GM21390 (cell line): Measurements from ENCODE around the gene RCE1.

ENCODE experiments used
- ATAC-seq: cut with Tn5 transposase; IDR thresholded peaks from one replicate; pipeline ENCODE4 v1.9.1; 2021; ENCODE audit not compliant: unreplicated experiment

RCE1 gene

GRCh38 chr11:66868082-66868725 lies 25.0 kb downstream of the RCE1 start:
- ATAC-seq, result no peak

DNA sequence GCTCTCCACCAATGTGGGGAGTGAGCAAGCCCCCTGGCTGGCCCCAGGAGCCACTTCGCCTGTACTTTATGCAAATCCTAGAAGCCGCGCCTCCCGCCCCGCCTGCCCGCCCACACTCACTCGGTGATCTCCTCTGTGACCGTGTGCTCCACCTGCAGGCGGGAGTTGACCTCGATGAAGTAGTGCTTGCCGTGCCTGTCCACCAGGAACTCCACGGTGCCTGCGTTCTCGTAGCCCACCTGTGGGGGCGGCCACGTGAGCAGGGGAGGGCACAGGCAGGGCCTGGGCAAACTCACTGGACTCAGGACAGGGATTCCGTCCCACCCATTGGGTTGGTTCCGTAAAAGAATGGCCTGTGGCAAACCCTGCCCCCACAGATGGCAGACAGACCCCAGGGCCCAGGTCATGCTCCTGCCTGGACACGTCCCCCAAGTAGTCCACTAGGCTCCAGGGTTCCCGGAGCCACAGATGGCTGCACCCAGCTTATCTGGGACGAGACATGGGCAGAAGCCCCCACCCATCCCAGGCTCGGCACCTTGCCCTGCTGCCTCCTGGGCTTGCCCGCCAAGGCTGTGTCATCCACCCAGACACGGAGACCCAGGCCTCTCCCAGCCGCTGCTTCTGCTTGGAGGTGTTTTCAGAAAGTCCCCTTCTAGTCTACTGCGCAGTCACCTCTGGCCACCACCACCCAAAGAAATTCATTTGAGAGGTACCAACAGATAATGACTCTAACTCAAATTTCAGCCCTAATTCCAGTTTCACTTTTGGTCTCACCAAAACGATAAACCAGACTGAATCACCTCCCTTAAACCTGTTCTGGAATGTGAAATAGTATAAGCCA lies 25.7 kb downstream of the RCE1 start:
- ATAC-seq, result peak; percentile 74

DNA sequence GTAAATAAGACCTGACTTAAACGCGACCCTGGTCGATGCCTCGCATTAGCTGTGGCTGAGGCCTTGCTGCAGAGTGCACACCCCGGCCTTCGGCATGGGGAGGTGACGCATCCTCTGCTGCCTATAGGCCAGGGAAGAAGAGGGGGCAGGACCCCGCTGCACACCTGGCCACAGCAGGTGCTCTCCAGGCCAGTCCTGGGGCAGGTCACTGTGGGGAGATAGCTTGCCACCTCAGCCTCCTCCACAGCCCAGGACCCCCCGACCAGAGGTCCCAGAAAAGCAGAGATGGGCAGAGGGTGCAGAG lies 26.3 kb downstream of the RCE1 start:
- ATAC-seq, result no peak

- ATAC-seq, result no peak
These were observed 26.9 kb downstream of the RCE1 start for GRCh38 chr11:66870131-66870530.

DNA sequence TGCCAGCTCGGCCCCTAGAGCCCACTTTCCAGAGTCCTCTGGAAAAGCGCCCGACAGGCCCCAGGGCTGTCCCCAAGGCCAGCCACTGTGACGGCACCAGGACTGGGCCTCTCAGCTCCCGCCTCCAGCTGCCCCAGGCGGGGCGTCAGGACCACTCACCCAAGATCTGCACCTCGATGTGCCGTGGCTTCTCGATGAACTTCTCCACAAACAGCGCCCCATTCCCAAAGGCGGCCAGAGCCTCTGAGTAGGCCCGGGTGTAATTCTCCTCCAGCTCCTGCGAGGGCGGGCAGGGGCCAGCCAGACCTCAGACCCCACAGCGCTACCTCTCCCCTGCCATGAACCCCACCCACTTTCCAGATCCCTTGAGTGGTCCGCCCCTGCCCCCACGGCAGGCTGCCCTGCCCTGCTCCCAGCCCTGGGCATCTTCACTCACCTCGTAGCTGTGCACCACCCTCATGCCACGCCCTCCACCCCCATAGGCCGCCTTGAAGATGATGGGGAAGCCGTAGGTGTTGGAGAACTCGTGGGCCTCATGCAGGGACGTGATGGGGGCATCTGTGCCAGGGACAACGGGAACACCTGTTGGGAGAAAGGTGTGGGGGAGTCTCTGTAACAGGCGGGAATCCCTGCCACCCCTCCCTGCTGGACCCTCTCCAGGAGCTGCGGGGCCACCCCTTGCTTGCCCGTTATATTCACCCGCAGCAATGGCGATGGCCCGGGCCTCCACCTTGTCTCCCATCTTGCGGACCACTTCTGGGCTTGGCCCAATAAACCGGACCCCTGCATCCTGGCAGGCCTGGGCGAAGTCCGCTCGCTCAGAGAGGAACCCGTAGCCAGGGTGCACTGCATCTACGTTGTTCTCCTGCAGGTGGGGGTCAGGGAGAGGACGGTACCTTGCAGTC lies 27.6 kb downstream of the RCE1 start:
- ATAC-seq, result no peak

DNA sequence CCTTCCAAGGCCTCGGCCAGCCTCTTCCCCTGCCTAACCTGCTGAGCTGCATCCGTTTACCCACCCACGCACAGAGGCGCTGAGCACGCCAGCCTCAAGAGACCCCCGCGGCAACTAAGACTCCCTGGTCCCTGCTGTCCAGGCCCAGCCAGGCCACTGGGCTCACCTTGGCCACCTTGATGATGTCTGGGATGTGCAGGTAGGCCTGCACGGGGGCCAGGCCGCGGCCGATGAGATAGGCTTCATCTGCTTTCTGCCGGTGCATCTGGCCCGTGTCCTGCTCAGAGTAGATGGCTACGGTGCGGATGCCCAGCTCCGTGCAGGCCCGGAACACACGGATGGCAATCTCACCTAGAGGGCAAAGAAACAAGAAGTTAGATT lies 28.3 kb downstream of the RCE1 start:
- no peak for ATAC-seq

DNA sequence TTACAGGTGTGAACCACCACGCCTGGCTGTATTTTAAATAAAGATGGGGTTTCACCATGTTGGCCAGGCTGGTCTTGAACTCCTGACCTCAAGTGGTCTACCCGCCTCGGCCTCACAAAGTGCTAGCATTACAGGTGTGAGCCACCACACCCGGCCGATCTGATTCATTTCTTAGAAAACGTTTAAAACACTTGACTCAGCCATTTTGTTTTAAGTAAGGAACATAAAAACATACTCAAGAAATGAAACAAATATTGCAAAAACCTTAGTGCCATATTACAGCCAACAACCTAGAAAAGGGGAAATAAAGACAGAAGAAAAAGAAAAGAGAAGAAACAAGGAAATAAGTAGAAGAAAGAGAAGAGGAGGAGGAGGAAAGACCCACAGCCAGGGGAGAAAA lies 31.0 kb downstream of the RCE1 start:
- no peak for ATAC-seq

GRCh38 chr11:66875378-66875777 lies 32.1 kb downstream of the RCE1 start:
- ATAC-seq, result no peak

DNA sequence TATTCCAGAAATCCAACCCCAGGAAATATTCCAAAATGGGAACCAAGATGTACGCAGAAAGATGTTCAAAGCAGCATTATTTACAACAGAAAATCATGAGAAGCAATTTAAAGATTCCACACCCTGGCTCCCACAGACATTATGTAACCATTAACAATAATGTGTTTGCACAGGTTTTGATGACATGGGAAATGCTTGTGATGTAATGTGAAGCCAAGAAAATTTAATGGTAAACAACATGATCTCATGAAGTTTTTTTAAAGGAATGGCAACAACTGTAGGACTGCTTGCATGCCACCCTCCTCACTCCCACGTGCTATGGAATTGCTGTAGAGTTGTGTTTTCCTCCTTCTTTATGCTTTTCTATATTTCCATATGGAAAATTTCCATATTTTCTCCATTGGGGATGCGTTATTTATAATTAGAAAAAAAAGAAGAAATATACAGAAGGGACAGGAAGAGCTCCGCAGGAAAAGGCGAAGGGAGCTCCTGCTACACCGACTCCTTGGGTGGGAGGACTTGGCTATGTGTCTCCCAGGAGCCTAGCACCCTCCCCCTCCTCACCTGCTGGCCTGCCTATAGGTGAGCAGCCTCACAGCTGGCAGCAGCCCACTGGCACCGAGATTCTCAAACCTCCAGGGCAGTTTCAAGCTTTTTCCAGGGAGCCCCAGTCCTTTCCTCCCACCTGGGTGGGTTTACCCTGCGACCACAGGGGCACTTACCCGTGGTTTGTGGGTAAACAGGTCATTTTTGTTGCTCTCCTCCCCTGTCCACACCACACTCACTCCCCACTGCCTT lies 34.5 kb downstream of the RCE1 start:
- ATAC-seq, result no peak

DNA sequence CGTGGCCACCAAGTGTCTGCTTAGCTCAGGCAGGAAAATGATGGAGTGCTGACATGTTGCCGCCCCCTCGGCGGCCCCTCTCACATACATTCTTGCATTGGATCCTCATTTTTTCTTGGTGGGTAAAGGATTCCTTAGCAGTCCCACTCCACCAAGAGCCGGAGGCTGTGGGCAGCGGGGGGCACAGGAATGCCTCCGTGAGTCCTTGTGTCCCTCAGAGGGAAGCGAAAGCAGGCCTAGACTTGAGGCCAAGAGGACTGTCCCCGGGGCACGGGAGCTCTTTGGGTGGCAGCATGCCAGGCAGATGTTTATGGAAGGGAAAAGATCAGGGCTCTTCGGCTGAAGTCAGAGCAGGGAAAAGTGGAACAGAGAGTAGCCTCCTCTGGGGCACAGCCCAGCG lies 35.2 kb downstream of the RCE1 start:
- no peak for ATAC-seq

DNA sequence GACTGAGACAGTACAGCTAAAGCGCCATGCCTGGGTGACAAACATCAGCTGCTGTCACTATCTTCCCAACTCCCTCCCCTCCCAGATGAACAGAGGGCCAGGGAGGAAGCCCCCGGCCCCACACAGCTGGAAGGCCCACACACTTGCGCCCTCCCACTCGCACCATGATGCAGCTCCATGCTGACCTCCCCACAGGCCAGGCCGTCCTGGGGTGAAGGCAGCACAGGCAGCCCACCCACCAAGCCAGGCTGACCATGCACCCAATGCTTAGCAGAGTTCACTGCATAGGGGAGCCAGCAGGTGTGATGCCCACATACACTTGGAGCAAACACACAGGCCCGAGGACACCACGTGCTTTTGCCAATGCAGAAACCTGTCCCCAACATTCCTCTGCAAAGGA lies 35.8 kb downstream of the RCE1 start:
- no peak for ATAC-seq

DNA sequence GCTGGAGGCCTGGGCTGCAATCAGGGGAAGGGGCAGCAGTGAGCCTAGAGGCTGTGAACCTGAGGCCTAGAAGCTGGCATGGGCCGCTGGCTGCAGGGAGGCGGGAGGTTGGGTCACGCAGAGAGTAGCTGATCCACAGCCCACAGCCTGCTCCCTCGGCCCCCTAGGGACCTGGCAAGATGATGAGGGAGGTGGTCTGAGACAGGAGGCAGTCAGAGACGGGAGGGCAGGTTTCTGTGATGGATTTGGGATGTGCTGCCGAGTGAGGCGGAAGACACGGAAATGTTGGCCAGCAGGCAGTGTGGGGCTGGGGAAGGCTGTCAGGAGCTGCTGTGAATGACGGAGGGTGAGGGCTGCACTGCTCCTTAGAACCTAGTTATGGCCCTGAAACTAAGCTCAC lies 36.3 kb downstream of the RCE1 start:
- no peak for ATAC-seq

DNA sequence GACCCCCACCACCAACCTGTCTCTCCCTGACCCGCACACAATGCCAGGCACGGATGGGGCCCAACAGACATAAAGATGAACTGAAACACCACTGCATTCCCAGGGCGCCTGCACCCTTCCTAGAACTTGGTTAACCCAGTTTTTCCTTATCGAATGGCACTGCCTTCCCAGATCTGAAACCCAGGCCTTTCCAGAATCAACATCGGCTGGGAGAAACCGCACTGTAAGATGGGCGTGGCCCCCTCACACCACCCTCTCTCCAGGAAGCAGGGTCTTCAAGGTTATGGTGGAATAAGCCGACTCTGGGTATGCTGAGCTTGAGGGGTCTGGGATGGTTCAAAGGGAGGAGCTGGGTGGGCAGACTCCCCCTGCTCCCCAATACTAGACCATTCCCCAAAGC lies 36.8 kb downstream of the RCE1 start:
- no peak for ATAC-seq

DNA sequence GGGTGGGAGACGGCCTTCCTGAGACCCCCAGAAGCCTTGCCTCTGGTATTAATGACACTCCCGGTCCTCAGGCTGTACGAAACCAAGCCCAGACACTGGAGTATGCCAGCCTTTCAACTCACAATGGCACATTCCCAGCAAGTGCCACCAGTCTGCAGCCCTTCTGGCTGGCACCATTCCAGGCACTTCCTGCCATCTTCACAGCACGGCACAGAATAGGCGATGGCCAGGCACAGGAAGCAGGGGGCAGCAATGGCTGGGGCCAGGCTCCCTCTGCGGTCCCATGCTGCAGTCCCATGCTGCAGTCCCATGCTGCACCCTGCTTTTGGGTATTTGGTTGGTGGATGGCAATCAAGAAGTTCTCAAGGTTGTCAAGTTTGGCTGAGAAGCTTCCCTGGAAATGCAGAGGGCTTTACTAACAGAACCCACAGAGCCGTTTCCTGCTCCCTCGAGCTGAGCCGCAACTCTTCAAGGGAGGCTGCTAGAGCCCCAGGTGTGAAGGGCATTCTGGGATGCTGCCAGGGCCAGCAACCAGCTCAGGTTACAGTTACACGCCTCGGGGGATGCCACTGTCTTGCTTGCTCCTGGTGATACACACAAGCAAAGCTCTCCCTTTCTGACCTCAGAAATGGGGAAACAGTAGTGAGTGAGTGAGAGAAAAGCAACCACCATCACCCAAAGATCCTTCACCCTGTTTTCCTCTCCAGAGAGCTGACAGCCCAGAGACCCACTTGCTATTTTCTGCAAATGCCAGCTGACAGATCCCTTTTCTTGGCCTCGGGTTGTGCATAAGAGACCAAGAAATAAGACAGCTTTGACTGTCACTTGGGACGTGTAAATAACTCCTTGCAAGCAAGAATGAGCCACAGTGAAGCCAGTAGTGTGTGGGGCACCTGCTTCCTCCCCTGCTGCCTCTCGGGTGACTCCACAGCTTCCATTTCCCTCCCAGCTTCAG lies 37.5 kb downstream of the RCE1 start:
- no peak for ATAC-seq

- ATAC-seq, result no peak
These were observed 38.2 kb downstream of the RCE1 start for GRCh38 chr11:66881451-66881835.

- no peak for ATAC-seq
These were observed 38.7 kb downstream of the RCE1 start for GRCh38 chr11:66881927-66882452.

DNA sequence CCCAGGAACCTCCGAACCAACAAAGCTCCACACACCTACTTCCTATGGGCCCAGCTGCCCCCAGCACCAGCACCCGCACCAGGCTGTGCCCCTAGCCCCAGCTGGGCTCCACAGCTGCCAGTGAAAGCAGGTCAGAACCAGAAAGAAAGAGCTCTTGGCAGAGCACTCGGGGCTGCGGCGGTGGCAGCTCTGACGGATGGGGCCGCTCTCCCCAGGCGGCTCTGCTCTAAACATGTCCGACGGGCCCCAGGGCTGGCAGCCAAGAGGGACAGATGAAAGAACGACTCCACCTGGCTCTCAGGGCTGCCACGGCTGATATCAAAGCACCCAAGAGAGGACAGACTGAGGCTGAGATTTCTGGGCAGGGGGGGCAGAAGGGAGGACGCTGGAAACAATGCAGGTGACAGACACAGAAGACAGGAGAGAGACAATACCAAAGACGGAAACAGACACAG lies 39.3 kb downstream of the RCE1 start:
- ATAC-seq, result no peak

- ATAC-seq, result no peak
These were observed 40.0 kb downstream of the RCE1 start for GRCh38 chr11:66883016-66883965.

- ATAC-seq, result no peak
These were observed 41.2 kb downstream of the RCE1 start for GRCh38 chr11:66884443-66884842.
